Sciatic nerve (tissue), 2 donors: ENCODE results near the gene SUPT4H1. TPM values are rescaled to one million over a fixed set of nuclear protein-coding genes. Genes with fewer than 3 reads are reported as not detected.
A peak's percentile ranks its signal among the peaks of the same experiment; 100 is the strongest.

Experiments
- ATAC-seq: fragments of 200-7000 bp; cut with Tn5 transposase; one replicate; pipeline ENCODE4 v1.9.1; 2020; ENCODE audit warnings: mild to moderate bottlenecking, moderate library complexity
- DNase-seq: peaks from one replicate; pipeline ENCODE4 v3.0.0-alpha.2; 2020; ENCODE audit warnings: low spot score
- intact Hi-C: fragments of 100-400 bp; cut with DNase I; formaldehyde crosslinking; loops from one replicate; pipeline ENCODE4 v1.14.2; 2022
- total RNA-seq: library from RNA; stranded (reverse); fragmentation: NEBNext Ultra II Directional; extraction: Animal tissue kit (Norgen Biotek cat#: 25700); gene quantifications from one replicate; pipeline ENCODE4 v1.2.1, GENCODE V29; 2021
- donor health status: DM: no; HTN: no; CAD: no.
- donor health status: DM: no; HTN: no; CAD: no.

SUPT4H1 gene
- total RNA-seq, 1 donor from 2014 or later, result 62.2 TPM

- DNase-seq (no peak), ATAC-seq (no peak)
- intact Hi-C loops, result no loop called here
These were observed 15.5 kb upstream of the SUPT4H1 start for GRCh38 chr17:58367461-58367860.

GRCh38 chr17:58365980-58366595, 14.1 kb upstream of the SUPT4H1 start:
- ATAC-seq (no peak), DNase-seq (no peak)
- intact Hi-C loops, result no loop called here

GRCh38 chr17:58365185-58365979, 13.4 kb upstream of the SUPT4H1 start:
- DNase-seq (no peak), ATAC-seq (no peak)
- intact Hi-C loops, result no loop called here

GRCh38 chr17:58364270-58364942, 12.4 kb upstream of the SUPT4H1 start:
- intact Hi-C loops, result no loop called here
- ATAC-seq, result no peak

GRCh38 chr17:58363457-58364185, 11.6 kb upstream of the SUPT4H1 start:
- no peak for ATAC-seq

More at GRCh38 chr17:58364270-58364942, 12.4 kb upstream of the SUPT4H1 start:
- DNase-seq, result no peak

GRCh38 chr17:58362368-58363014, 10.5 kb upstream of the SUPT4H1 start:
- DNase-seq (no peak), ATAC-seq (no peak)
- intact Hi-C loops, result no loop called here

More at GRCh38 chr17:58363457-58364185, 11.6 kb upstream of the SUPT4H1 start:
- intact Hi-C loops, result no loop called here
- DNase-seq, result no peak

- DNase-seq, result no peak
- intact Hi-C loops, result no loop called here
- no peak for ATAC-seq
These were observed 8.5 kb upstream of the SUPT4H1 start for GRCh38 chr17:58360296-58361063.

- DNase-seq, result no peak
- intact Hi-C loops, result no loop called here
- no peak for ATAC-seq
These were observed 6.6 kb upstream of the SUPT4H1 start for GRCh38 chr17:58358408-58359172.

- intact Hi-C loops, result no loop called here
- ATAC-seq (no peak), DNase-seq (no peak)
These were observed 5.6 kb upstream of the SUPT4H1 start for GRCh38 chr17:58357312-58358297.

- ATAC-seq, result no peak
- intact Hi-C loops, result no loop called here
These were observed 4.2 kb upstream of the SUPT4H1 start for GRCh38 chr17:58356231-58356630.

GRCh38 chr17:58354541-58355216, 2.7 kb upstream of the SUPT4H1 start:
- no peak for ATAC-seq
- no peak for DNase-seq
- intact Hi-C loops, result no loop called here

More at GRCh38 chr17:58356231-58356630, 4.2 kb upstream of the SUPT4H1 start:
- DNase-seq, result no peak

- ATAC-seq, result no peak
- DNase-seq, result no peak
- intact Hi-C loops, result no loop called here
These were observed 1.4 kb upstream of the SUPT4H1 start for GRCh38 chr17:58353389-58353825.

- intact Hi-C loops, result no loop called here
- ATAC-seq (peak; percentile 36), DNase-seq (no peak)
These were observed 791 bp upstream of the SUPT4H1 start for GRCh38 chr17:58352596-58353388.

- DNase-seq (no peak), ATAC-seq (no peak)
- intact Hi-C loops, result no loop called here
These were observed 819 bp downstream of the SUPT4H1 start for GRCh38 chr17:58351182-58351581.

GRCh38 chr17:58348038-58348437, 4.0 kb downstream of the SUPT4H1 start:
- intact Hi-C loops, result no loop called here
- no peak for ATAC-seq

More at GRCh38 chr17:58348038-58348437, 4.0 kb downstream of the SUPT4H1 start:
- DNase-seq, result no peak
